H1 (cell line): ENCODE results near the gene STX16. TPM values are rescaled to one million over a fixed set of nuclear protein-coding genes. Genes with fewer than 3 reads are reported as not detected.
A peak's percentile ranks its signal among the peaks of the same experiment; 100 is the strongest.

Experiments
- ASH2L ChIP-seq: fragments of 200-600, 300-600 bp; sonication (generic); IDR thresholded peaks from one replicate; pipeline ENCODE4 v1.7.1; 2017; ENCODE audit warnings: low read length
- ATF2 ChIP-seq: IDR thresholded peaks from 2 replicates; pipeline ENCODE4 v1.6.1; 2012; ENCODE audit warnings: low read length, inconsistent platforms
- BCL11A ChIP-seq, 2 experiments: IDR thresholded peaks; one replicate each; pipeline ENCODE4 v1.6.1; 2011; ENCODE audit warnings: low read depth in 2 of 2, low read length in 2 of 2, mild to moderate bottlenecking in 2 of 2
- CREB1 ChIP-seq: IDR thresholded peaks from 2 replicates; pipeline ENCODE4 v1.6.1; 2012; ENCODE audit warnings: inconsistent platforms
- E2F6 ChIP-seq: IDR thresholded peaks from 2 replicates; pipeline ENCODE4 v1.6.1; 2012; ENCODE audit warnings: inconsistent platforms
- EZH2 ChIP-seq: fragments of 200-600 bp; sonication (generic); IDR thresholded peaks from 2 replicates; pipeline ENCODE4 v1.7.1; 2012; ENCODE audit warnings: low read depth, mild to moderate bottlenecking, moderate library complexity, low read length, inconsistent platforms; ENCODE audit not compliant: severe bottlenecking
- GABPA ChIP-seq: IDR thresholded peaks from 2 replicates; pipeline ENCODE4 v1.6.1; 2011; ENCODE audit warnings: mild to moderate bottlenecking, low read length, moderate library complexity, borderline replicate concordance; ENCODE audit not compliant: insufficient read depth
- HDAC2 ChIP-seq, 2 experiments: fragments of 300-600 bp in 1 of 2; sonication (generic) in 1 of 2; IDR thresholded peaks; 2 replicates each; pipeline ENCODE4 v1.6.1; 2011 to 2012; ENCODE audit warnings: low read depth in 2 of 2, low read length in 2 of 2, mild to moderate bottlenecking in 2 of 2, moderate library complexity in 2 of 2, borderline replicate concordance in 1 of 2, inconsistent platforms in 1 of 2
- KDM1A ChIP-seq: fragments of 200-600, 300-600 bp; sonication (generic); IDR thresholded peaks from 2 replicates; pipeline ENCODE4 v1.7.1; 2016; ENCODE audit warnings: mild to moderate bottlenecking, low read length, borderline replicate concordance
- MAX ChIP-seq: IDR thresholded peaks from 2 replicates; pipeline ENCODE4 v1.6.1; 2012; ENCODE audit warnings: inconsistent platforms
- NANOG ChIP-seq: IDR thresholded peaks from 2 replicates; pipeline ENCODE4 v1.6.1; 2011; ENCODE audit warnings: low read length, low read depth, mild to moderate bottlenecking, inconsistent platforms; ENCODE audit not compliant: insufficient read depth, poor library complexity, severe bottlenecking
- POLR2A ChIP-seq, 2 experiments: IDR thresholded peaks; 1 replicate in 1 of 2; 2 replicates in 1 of 2; pipeline ENCODE4 v1.6.1; 2011; ENCODE audit warnings: low read depth in 2 of 2, low read length in 2 of 2, mild to moderate bottlenecking in 2 of 2; ENCODE audit errors: control extremely low read depth in 1 of 2
- RNF2 ChIP-seq: fragments of 200-900, 300-1000 bp; sonication (generic); IDR thresholded peaks from 2 replicates; pipeline ENCODE4 v1.7.1; 2016; ENCODE audit warnings: borderline replicate concordance, low read depth, mild to moderate bottlenecking, antibody characterized with exemption, low read length; ENCODE audit not compliant: poor library complexity, severe bottlenecking; ENCODE audit errors: missing control alignments
- RXRA ChIP-seq: IDR thresholded peaks from 2 replicates; pipeline ENCODE4 v1.6.1; 2011; ENCODE audit warnings: low read depth, mild to moderate bottlenecking, low read length, moderate library complexity; ENCODE audit not compliant: insufficient read depth
- SRF ChIP-seq: IDR thresholded peaks from 2 replicates; pipeline ENCODE4 v1.6.1; 2011; ENCODE audit warnings: mild to moderate bottlenecking, low read depth, low read length, moderate library complexity
- TAF1 ChIP-seq: IDR thresholded peaks from 2 replicates; pipeline ENCODE4 v1.6.1; 2011; ENCODE audit warnings: mild to moderate bottlenecking, low read depth, low read length
- TAF7 ChIP-seq: optimal IDR thresholded peaks from 2 replicates; pipeline ENCODE3; 2011; ENCODE audit warnings: low read depth, mild to moderate bottlenecking, inconsistent platforms, low read length, moderate library complexity, borderline replicate concordance
- TCF12 ChIP-seq: IDR thresholded peaks from 2 replicates; pipeline ENCODE4 v1.6.1; 2011; ENCODE audit warnings: low read depth, mild to moderate bottlenecking, low read length
- TEAD4 ChIP-seq: IDR thresholded peaks from 2 replicates; pipeline ENCODE4 v1.6.1; 2012; ENCODE audit warnings: low read depth, low read length, inconsistent platforms, mixed read lengths
- polyA plus RNA-seq, 7 experiments: library from polyadenylated mRNA; depleted of rRNA in 3 of 7; stranded (reverse) in 5 of 7; unstranded in 2 of 7; fragments of >200 nt in 5 of 7; fragments of 200-250 nt in 2 of 7; gene quantifications; 1 replicate in 5 of 7; 2 replicates in 1 of 7; 4 replicates in 1 of 7; pipeline versions ENCODE4 v1.2.1 to v1.2.3, GENCODE V29; 2011 to 2013; ENCODE audit warnings: missing spikeins in 2 of 7, mixed read lengths in 2 of 7
- total RNA-seq: library from RNA; stranded (reverse); fragmentation: NEBNext Ultra II Directional; extraction: Animal tissue kit (Norgen Biotek cat#: 25700); gene quantifications from 2 replicates; pipeline ENCODE4 v1.2.1, GENCODE V29; 2021

STX16 gene
- total and polyA plus RNA-seq, 2 of the 8 experiments (the other 6 are each of a cell fraction or from before 2014, with no cell fraction given) = 45.2 to 61.6 TPM

- TF ChIP-seq EZH2 (no peak), RNF2 (no peak), POLR2A (IDR thresholded peaks at IDR 0.05; ENCODE audit: control extremely low read depth in 1 of 2, low read depth in 2 of 2, low read length in 2 of 2) (peak in 1 of 2 experiments; percentile 72; a peak in 1 of 3 replicates), TEAD4 (peak; percentile 46; the same call in 1 of the 2 replicates), RXRA (no peak), MAX (peak; percentile 86), ATF2 (peak; percentile 54; the same call in 1 of the 2 replicates), TAF7 (peak; percentile 81), TCF12 (peak; percentile 92), GABPA (no peak), ASH2L (peak; percentile 94), HDAC2 (IDR thresholded peaks at IDR 0.05; ENCODE audit: borderline replicate concordance in 1 of 2, low read depth in 2 of 2, low read length in 2 of 2) (peak; percentile 84 to 97; a peak in 2 of 4 replicates), KDM1A (no peak), NANOG (peak; percentile 81), BCL11A (IDR thresholded peaks at IDR 0.05; ENCODE audit: low read depth in 2 of 2, low read length in 2 of 2) (peak in 1 of 2 experiments; percentile 15), E2F6 (peak; percentile 72), SRF (no peak), CREB1 (peak; percentile 24; the same call in 1 of the 2 replicates), TAF1 (peak; percentile 67)
Measured at GRCh38 chr20:58669287-58670006, 18.4 kb downstream of the STX16 start (continued).
